ENCODE measurements around the gene IGSF22. TPM values are rescaled to one million over a fixed set of nuclear protein-coding genes. Genes with fewer than 3 reads are reported as not detected.
"Not testable (repeated sequence)": the region's sequence is repeated elsewhere in the genome, so short reads cannot be mapped to it uniquely, and the experiment has no call there.

IGSF22 gene
- polyA plus RNA-seq, 4 donors, result 2.0 to 2.5 (median 2.2) TPM

- no peak for DNase-seq (ENCODE audit: low read depth in 4 of 4, low spot score in 3 of 4)
These were observed 29.3 kb downstream of the IGSF22 start for GRCh38 chr11:18696638-18697225.

- no peak for DNase-seq (ENCODE audit: low read depth in 4 of 4, low spot score in 3 of 4)
These were observed 32.8 kb downstream of the IGSF22 start for GRCh38 chr11:18692941-18693760.

GRCh38 chr11:18691467-18692140 is 34.4 kb downstream of the IGSF22 start:
- not testable (repeated sequence) for DNase-seq (ENCODE audit: low read depth in 4 of 4, low spot score in 3 of 4)

GRCh38 chr11:18684267-18684666 is 41.7 kb downstream of the IGSF22 start:
- DNase-seq (ENCODE audit: low read depth in 4 of 4, low spot score in 3 of 4), result no peak

GRCh38 chr11:18682466-18682865 is 43.5 kb downstream of the IGSF22 start:
- DNase-seq (ENCODE audit: low read depth in 4 of 4, low spot score in 3 of 4), result no peak

GRCh38 chr11:18681949-18682348 is 44.0 kb downstream of the IGSF22 start:
- not testable (repeated sequence) for DNase-seq (ENCODE audit: low read depth in 4 of 4, low spot score in 3 of 4)

GRCh38 chr11:18677560-18677959 is 48.4 kb downstream of the IGSF22 start:
- DNase-seq (ENCODE audit: low read depth in 4 of 4, low spot score in 3 of 4), result no peak

GRCh38 chr11:18676803-18677202 is 49.2 kb downstream of the IGSF22 start:
- no peak for DNase-seq (ENCODE audit: low read depth in 4 of 4, low spot score in 3 of 4)

GRCh38 chr11:18672209-18672608 is 53.8 kb downstream of the IGSF22 start:
- DNase-seq (ENCODE audit: low read depth in 4 of 4, low spot score in 3 of 4), result not testable (repeated sequence)

- DNase-seq (ENCODE audit: low read depth in 4 of 4, low spot score in 3 of 4), result no peak
These were observed 54.7 kb downstream of the IGSF22 start for GRCh38 chr11:18671246-18671645.

- no peak for DNase-seq (ENCODE audit: low read depth in 4 of 4, low spot score in 3 of 4)
These were observed 56.3 kb downstream of the IGSF22 start for GRCh38 chr11:18669711-18670110.

- DNase-seq (ENCODE audit: low read depth in 4 of 4, low spot score in 3 of 4), result no peak
These were observed 56.8 kb downstream of the IGSF22 start for GRCh38 chr11:18669219-18669596.

- no peak for DNase-seq (ENCODE audit: low read depth in 4 of 4, low spot score in 3 of 4)
These were observed 57.9 kb downstream of the IGSF22 start for GRCh38 chr11:18668131-18668530.

- not testable (repeated sequence) for DNase-seq (ENCODE audit: low read depth in 4 of 4, low spot score in 3 of 4)
These were observed 60.6 kb downstream of the IGSF22 start for GRCh38 chr11:18665353-18665872.

- DNase-seq (ENCODE audit: low read depth in 4 of 4, low spot score in 3 of 4), result no peak
These were observed 68.3 kb downstream of the IGSF22 start for GRCh38 chr11:18657673-18658072.

Other genes starting within 250 kb of the IGSF22 start
- 100 to 1,000 TPM; 131 to 152 (median 147) TPM for gene TSG101, start 199.2 kb downstream of the IGSF22 start, polyA plus RNA-seq (ENCODE audit: insufficient read length in 4 of 4)
- 10 to 100 TPM; 19.5 to 23.6 (median 22.3) TPM for gene UEVLD, start 137.5 kb downstream of the IGSF22 start, polyA plus RNA-seq (ENCODE audit: insufficient read length in 4 of 4)
- gene MISFA, start 126.4 kb downstream of the IGSF22 start, polyA plus RNA-seq (ENCODE audit: insufficient read length in 4 of 4), result 1 to 10 TPM; 5.3 to 7.2 (median 5.7) TPM
- gene SPTY2D1, start 91.8 kb downstream of the IGSF22 start, polyA plus RNA-seq (ENCODE audit: insufficient read length in 4 of 4), result 10 to 100 TPM; 23.2 to 32.4 (median 30.8) TPM
- 1 to 10 TPM; 8.3 to 9.9 (median 9.1) TPM for gene TMEM86A, start 27.4 kb downstream of the IGSF22 start, polyA plus RNA-seq (ENCODE audit: insufficient read length in 4 of 4)
- gene PTPN5, start 65.6 kb upstream of the IGSF22 start, polyA plus RNA-seq (ENCODE audit: insufficient read length in 4 of 4), result under 1 TPM; 0.47 to 0.79 (median 0.72) TPM
- under 1 TPM in 1 of 4 donors, not detected in 3; 0.18 TPM for gene MRGPRX1, start 213.2 kb upstream of the IGSF22 start, polyA plus RNA-seq (ENCODE audit: insufficient read length in 4 of 4)

Data from right renal pelvis (tissue), 4 donors.